Lung microvascular endothelial cell (primary cell): Measurements from ENCODE around the gene JAG2. TPM values are rescaled to one million over a fixed set of nuclear protein-coding genes. Genes with fewer than 3 reads are reported as not detected.

Experiments
- DNase-seq, 2 donors: peaks; one replicate each; pipeline versions ENCODE4 v3.0.0 to v3.0.0-alpha.2; 2010; ENCODE audit warnings: low read depth in 2 of 2
- total RNA-seq: library from RNA; depleted of rRNA; stranded (reverse); fragments of >200 nt; gene quantifications from 2 replicates; pipeline ENCODE4 v1.2.1, GENCODE V29; 2014

Gene JAG2
- total RNA-seq, 1 donor from 2014 or later, result 51.6 TPM

GRCh38 chr14:105165761-105166485, 2.7 kb downstream of the JAG2 start:
- DNase-seq, result no peak

GRCh38 chr14:105165134-105165704, 3.4 kb downstream of the JAG2 start:
- DNase-seq, result no peak

GRCh38 chr14:105163040-105163742, 5.4 kb downstream of the JAG2 start:
- no peak for DNase-seq

GRCh38 chr14:105162669-105162979, 6.0 kb downstream of the JAG2 start:
- DNase-seq, result no peak

GRCh38 chr14:105161964-105162668, 6.5 kb downstream of the JAG2 start:
- DNase-seq, result peak in 1 of 2 donors; percentile 13

- peak in 1 of 2 donors; percentile 36 for DNase-seq
Measured at GRCh38 chr14:105161309-105161708, 7.3 kb downstream of the JAG2 start.

GRCh38 chr14:105160776-105161175, 7.8 kb downstream of the JAG2 start:
- no peak for DNase-seq

- no peak for DNase-seq
Measured at GRCh38 chr14:105159344-105159743, 9.2 kb downstream of the JAG2 start.

GRCh38 chr14:105158794-105159193, 9.8 kb downstream of the JAG2 start:
- DNase-seq, result no peak

- DNase-seq, result no peak
Measured at GRCh38 chr14:105157872-105158271, 10.7 kb downstream of the JAG2 start.

GRCh38 chr14:105156414-105157375, 11.9 kb downstream of the JAG2 start:
- DNase-seq, result no peak

- no peak for DNase-seq
Measured at GRCh38 chr14:105155681-105156413, 12.7 kb downstream of the JAG2 start.

GRCh38 chr14:105155071-105155651, 13.4 kb downstream of the JAG2 start:
- no peak for DNase-seq

GRCh38 chr14:105154476-105154871, 14.1 kb downstream of the JAG2 start:
- DNase-seq, result no peak

GRCh38 chr14:105153739-105154475, 14.7 kb downstream of the JAG2 start:
- no peak for DNase-seq

GRCh38 chr14:105153331-105153731, 15.2 kb downstream of the JAG2 start:
- peak; percentile 48 to 51 for DNase-seq

GRCh38 chr14:105152794-105153241, 15.8 kb downstream of the JAG2 start:
- DNase-seq, result no peak

GRCh38 chr14:105151838-105152793, 16.5 kb downstream of the JAG2 start:
- no peak for DNase-seq
